ENCODE results near the gene ACOX1. TPM values are rescaled to one million over a fixed set of nuclear protein-coding genes. Genes with fewer than 3 reads are reported as not detected.

The ACOX1 gene
- total and polyA plus RNA-seq, 2 of the 13 experiments (the other 11 are each of a cell fraction or from before 2014, with no cell fraction given) = 86.4 to 120 TPM

GRCh38 chr17:75904749-75905521 lies 74.0 kb downstream of the ACOX1 start, which contains the start of gene MRPL38 (continued):
- TF ChIP-seq ZFP41 (CRISPR knock-in tag; IDR thresholded peaks at IDR 0.05; ENCODE audit: borderline replicate concordance) (no peak), ZBTB25 (CRISPR knock-in tag; IDR thresholded peaks at IDR 0.05) (peak; percentile 98), ERF (CRISPR knock-in tag; IDR thresholded peaks at IDR 0.05) (peak; percentile 99), ZNF839 (CRISPR knock-in tag; IDR thresholded peaks at IDR 0.05; ENCODE audit: borderline replicate concordance) (peak; percentile 88; the same call in 1 of the 2 replicates), RFX3 (CRISPR knock-in tag; IDR thresholded peaks at IDR 0.05) (no peak), MED13 (CRISPR knock-in tag; IDR thresholded peaks at IDR 0.05) (peak; percentile 86), REST (IDR thresholded peaks at IDR 0.05; ENCODE audit: borderline replicate concordance in 1 of 2, low read depth in 1 of 2, low read length in 2 of 2) (peak in 1 of 2 experiments; percentile 38; a peak in 1 of 4 replicates), JUN (CRISPR knock-in tag; IDR thresholded peaks at IDR 0.05) (no peak), KDM4B (CRISPR knock-in tag; IDR thresholded peaks at IDR 0.05) (peak; percentile 97), TBP (CRISPR knock-in tag; IDR thresholded peaks at IDR 0.05) (0 out of 2 replicates have a peak, but pooled peaks have one; percentile 48), MXD3 (CRISPR knock-in tag; IDR thresholded peaks at IDR 0.05) (peak; percentile 91), CSRNP2 (CRISPR knock-in tag; conservative IDR thresholded peaks at IDR 0.05; ENCODE audit: low read depth) (no peak), CHCHD3 (CRISPR knock-in tag; IDR thresholded peaks at IDR 0.05) (peak; percentile 74; the same call in 1 of the 2 replicates), KAT2B (IDR thresholded peaks at IDR 0.05; ENCODE audit: borderline replicate concordance, low read depth, low read length) (no peak), NFE2L1 (CRISPR knock-in tag; IDR thresholded peaks at IDR 0.05; ENCODE audit: borderline replicate concordance) (no peak), ZNF792 (CRISPR knock-in tag; IDR thresholded peaks at IDR 0.05) (peak; percentile 97), TCF7L2 (IDR thresholded peaks at IDR 0.05; ENCODE audit: low read depth, low read length) (no peak), SETDB1 (CRISPR knock-in tag; IDR thresholded peaks at IDR 0.05; ENCODE audit: borderline replicate concordance) (0 out of 2 replicates have a peak, but pooled peaks have one; percentile 46), CTCF (CRISPR knock-in tag; IDR thresholded peaks at IDR 0.05) (peak; percentile 100), ZFP37 (CRISPR knock-in tag; IDR thresholded peaks at IDR 0.05; ENCODE audit: borderline replicate concordance) (no peak; the same call in 1 of the 2 replicates), HOXA9 (CRISPR knock-in tag; IDR thresholded peaks at IDR 0.05; ENCODE audit: borderline replicate concordance) (no peak)
